Activated T-helper 1 cell treated with anti-CD3 and anti-CD28 coated beads, Interleukin-12 subunit alpha, Interleukin-12 subunit beta, Interleukin-2, Interleukin-4 antibody, amounts not matched to agents 30 ng/mL and 10 ng/mL and 1 ng/mL, durations not matched to agents 14 hours and 24 hours and 36 hours (primary cell): ENCODE measurements around the gene P3H1. TPM values are rescaled to one million over a fixed set of nuclear protein-coding genes. Genes with fewer than 3 reads are reported as not detected.
A peak's percentile ranks its signal among the peaks of the same experiment; 100 is the strongest.

Source experiments
- DNase-seq: peaks from one replicate; pipeline ENCODE4 v3.0.0; 2021; ENCODE audit warnings: low spot score
- H3K27ac Mint-ChIP-seq: one replicate; pipeline ENCODE4 v1.8.0; 2021; ENCODE audit warnings: mild to moderate bottlenecking, mixed read lengths
- H3K27me3 Mint-ChIP-seq: one replicate; pipeline ENCODE4 v1.8.0; 2022; ENCODE audit warnings: mild to moderate bottlenecking, moderate library complexity, mixed read lengths; ENCODE audit not compliant: insufficient read depth
- H3K36me3 Mint-ChIP-seq: one replicate; pipeline ENCODE4 v1.8.0; 2021; ENCODE audit warnings: low read depth, mixed read lengths
- H3K4me1 Mint-ChIP-seq: one replicate; pipeline ENCODE4 v1.8.0; 2021; ENCODE audit warnings: low read depth, mixed read lengths
- H3K4me3 Mint-ChIP-seq: one replicate; pipeline ENCODE4 v1.8.0; 2021; ENCODE audit warnings: mild to moderate bottlenecking, moderate library complexity, mixed read lengths
- H3K9me3 Mint-ChIP-seq: one replicate; pipeline ENCODE4 v1.8.0; 2021; ENCODE audit warnings: mixed read lengths
- intact Hi-C: fragments of 100-400 bp; cut with micrococcal nuclease; formaldehyde crosslinking; loops from one replicate; pipeline ENCODE4 v1.15.1; 2024
- total RNA-seq: library from RNA; stranded (reverse); gene quantifications from 2 replicates; pipeline ENCODE4 v1.2.3, GENCODE V29; 2022

Gene P3H1
- total RNA-seq, 1 donor from 2014 or later = 44.9 TPM

GRCh38 chr1:42739753-42740700 lies 26.8 kb downstream of the P3H1 start, which contains the start of gene CLDN19:
TSS of gene CLDN19 (minus strand) at chr1:42740236. CDS start at chr1:42740063, 173 bp downstream.
- Mint-ChIP-seq H3K4me3 (no peak within 1 kb of the TSS), H3K9me3 (no peaks in the 10 kb centered on the region), H3K27me3 (no peaks in the 10 kb centered on the region), H3K36me3 (no peaks in the 10 kb centered on the region), H3K27ac (peak within 1 kb of the TSS; percentile 70), H3K4me1 (peaks cover 6% of the 10 kb centered on the region)
- no peak for DNase-seq
- intact Hi-C loops = no loop called here

- peaks cover 6% of the 10 kb centered on the region for H3K4me1 Mint-ChIP-seq
- H3K27me3 Mint-ChIP-seq = no peaks in the 10 kb centered on the region
- no peak overlapping the region for H3K27ac Mint-ChIP-seq
- no peak for DNase-seq
- no peaks in the 10 kb centered on the region for H3K9me3 Mint-ChIP-seq
- intact Hi-C loops = no loop called here
- no peaks in the 10 kb centered on the region for H3K36me3 Mint-ChIP-seq
- H3K4me3 Mint-ChIP-seq = no peak overlapping the region
These were observed 28.1 kb downstream of the P3H1 start for GRCh38 chr1:42738678-42739226.

GRCh38 chr1:42737986-42738677 lies 28.7 kb downstream of the P3H1 start:
- H3K4me1 Mint-ChIP-seq = peaks cover 6% of the 10 kb centered on the region
- H3K36me3 Mint-ChIP-seq = no peaks in the 10 kb centered on the region
- H3K27ac Mint-ChIP-seq = no peak overlapping the region
- no peak for DNase-seq
- H3K9me3 Mint-ChIP-seq = no peaks in the 10 kb centered on the region
- no peak overlapping the region for H3K4me3 Mint-ChIP-seq
- no peaks in the 10 kb centered on the region for H3K27me3 Mint-ChIP-seq
- intact Hi-C loops = no loop called here

- Mint-ChIP-seq H3K36me3 (no peaks in the 10 kb centered on the region), H3K9me3 (no peaks in the 10 kb centered on the region), H3K27ac (no peak overlapping the region), H3K27me3 (no peaks in the 10 kb centered on the region), H3K4me1 (peaks cover 6% of the 10 kb centered on the region), H3K4me3 (no peak overlapping the region)
- intact Hi-C loops = no loop called here
- DNase-seq = no peak
These were observed 29.6 kb downstream of the P3H1 start for GRCh38 chr1:42737257-42737656.

- Mint-ChIP-seq H3K4me1 (peaks cover 6% of the 10 kb centered on the region), H3K27ac (no peak overlapping the region), H3K27me3 (no peaks in the 10 kb centered on the region), H3K9me3 (no peaks in the 10 kb centered on the region), H3K4me3 (no peak overlapping the region), H3K36me3 (no peaks in the 10 kb centered on the region)
- intact Hi-C loops = no loop called here
- no peak for DNase-seq
These were observed 30.1 kb downstream of the P3H1 start for GRCh38 chr1:42736571-42737200.

GRCh38 chr1:42736152-42736551 lies 30.7 kb downstream of the P3H1 start:
- Mint-ChIP-seq H3K36me3 (no peaks in the 10 kb centered on the region), H3K4me1 (peaks cover 6% of the 10 kb centered on the region), H3K9me3 (no peaks in the 10 kb centered on the region), H3K4me3 (no peak overlapping the region), H3K27ac (no peak overlapping the region), H3K27me3 (no peaks in the 10 kb centered on the region)
- DNase-seq = no peak
- intact Hi-C loops = no loop called here

GRCh38 chr1:42735477-42736105 lies 31.2 kb downstream of the P3H1 start:
- Mint-ChIP-seq H3K4me1 (peaks cover 11% of the 10 kb centered on the region), H3K4me3 (no peak overlapping the region), H3K27ac (no peak overlapping the region), H3K36me3 (no peaks in the 10 kb centered on the region), H3K9me3 (no peaks in the 10 kb centered on the region), H3K27me3 (no peaks in the 10 kb centered on the region)
- intact Hi-C loops = no loop called here
- no peak for DNase-seq

- Mint-ChIP-seq H3K27me3 (no peaks in the 10 kb centered on the region), H3K4me1 (peaks cover 11% of the 10 kb centered on the region), H3K4me3 (no peak overlapping the region), H3K36me3 (no peaks in the 10 kb centered on the region), H3K9me3 (no peaks in the 10 kb centered on the region), H3K27ac (no peak overlapping the region)
- DNase-seq = no peak
- intact Hi-C loops = no loop called here
These were observed 31.8 kb downstream of the P3H1 start for GRCh38 chr1:42735056-42735455.

GRCh38 chr1:42734201-42735035 lies 32.4 kb downstream of the P3H1 start:
- H3K27me3 Mint-ChIP-seq = no peaks in the 10 kb centered on the region
- no peaks in the 10 kb centered on the region for H3K9me3 Mint-ChIP-seq
- peaks cover 11% of the 10 kb centered on the region for H3K4me1 Mint-ChIP-seq
- DNase-seq = no peak
- no peaks in the 10 kb centered on the region for H3K36me3 Mint-ChIP-seq
- no peak overlapping the region for H3K27ac Mint-ChIP-seq
- intact Hi-C loops = no loop called here
- no peak overlapping the region for H3K4me3 Mint-ChIP-seq

GRCh38 chr1:42733415-42734200 lies 33.2 kb downstream of the P3H1 start:
- Mint-ChIP-seq H3K27me3 (no peaks in the 10 kb centered on the region), H3K9me3 (no peaks in the 10 kb centered on the region), H3K27ac (no peak overlapping the region), H3K36me3 (no peaks in the 10 kb centered on the region), H3K4me3 (no peak overlapping the region), H3K4me1 (peaks cover 11% of the 10 kb centered on the region)
- intact Hi-C loops = no loop called here
- DNase-seq = no peak

- DNase-seq = no peak
- intact Hi-C loops = no loop called here
- H3K4me3 Mint-ChIP-seq = no peak overlapping the region
- no peaks in the 10 kb centered on the region for H3K36me3 Mint-ChIP-seq
- H3K4me1 Mint-ChIP-seq = peaks cover 8% of the 10 kb centered on the region
- no peak overlapping the region for H3K27ac Mint-ChIP-seq
- no peaks in the 10 kb centered on the region for H3K27me3 Mint-ChIP-seq
- H3K9me3 Mint-ChIP-seq = no peaks in the 10 kb centered on the region
These were observed 34.6 kb downstream of the P3H1 start for GRCh38 chr1:42732126-42732680.
